Smooth muscle cell (in vitro differentiated cells): Measurements from ENCODE around the gene RIPOR2. TPM values are rescaled to one million over a fixed set of nuclear protein-coding genes. Genes with fewer than 3 reads are reported as not detected.

Source experiments
- DNase-seq: peaks from one replicate; lab custom pipeline; 2025; ENCODE audit not compliant: unreplicated experiment; lab: John Stamatoyannopoulos, UW
- H2AFZ ChIP-seq: fragments of 200-600 bp; sonication (generic); 2 replicates; pipeline ENCODE4 v1.6.0; 2016; ENCODE audit warnings: antibody characterized with exemption, low read depth, mild to moderate bottlenecking
- H3F3A ChIP-seq: fragments of 200-600 bp; sonication (generic); 2 replicates; pipeline ENCODE4 v1.6.0; 2017; ENCODE audit warnings: antibody characterized with exemption, low read depth
- H3K27ac ChIP-seq: fragments of 200-600 bp; sonication (generic); 2 replicates; pipeline ENCODE4 v1.5.1; 2016; ENCODE audit warnings: low read depth, mild to moderate bottlenecking
- H3K27me3 ChIP-seq: fragments of 200-600 bp; sonication (generic); 2 replicates; pipeline ENCODE4 v1.6.1; 2016; ENCODE audit warnings: low read depth, mild to moderate bottlenecking
- H3K36me3 ChIP-seq: fragments of 200-600 bp; sonication (generic); 2 replicates; pipeline ENCODE4 v1.5.1; 2016; ENCODE audit warnings: low read depth
- H3K4me1 ChIP-seq: fragments of 200-600 bp; sonication (generic); 2 replicates; pipeline ENCODE4 v1.5.1; 2016; ENCODE audit warnings: low read depth
- H3K4me2 ChIP-seq: fragments of 200-600 bp; sonication (generic); 2 replicates; pipeline ENCODE4 v1.6.0; 2016; ENCODE audit warnings: mild to moderate bottlenecking
- H3K4me3 ChIP-seq: fragments of 200-600 bp; sonication (generic); 2 replicates; pipeline ENCODE4 v1.5.1; 2016; ENCODE audit warnings: mild to moderate bottlenecking
- H3K79me2 ChIP-seq: fragments of 200-600 bp; sonication (generic); 2 replicates; pipeline ENCODE4 v1.6.0; 2016; ENCODE audit warnings: low read depth, mild to moderate bottlenecking
- H3K9ac ChIP-seq: fragments of 200-600 bp; sonication (generic); 2 replicates; pipeline ENCODE4 v1.6.0; 2016; ENCODE audit warnings: low read depth
- H3K9me3 ChIP-seq: fragments of 200-600 bp; sonication (generic); replicated peaks from 2 replicates; pipeline ENCODE4 v1.5.1; 2016; ENCODE audit warnings: low read depth
- H4K20me1 ChIP-seq: fragments of 200-600 bp; sonication (generic); 2 replicates; pipeline ENCODE4 v1.6.0; 2016; ENCODE audit warnings: low read depth
- CTCF ChIP-seq: fragments of 200-600 bp; sonication (generic); IDR thresholded peaks from 2 replicates; pipeline ENCODE4 v1.5.1; 2017; ENCODE audit warnings: borderline replicate concordance, mild to moderate bottlenecking, antibody characterized with exemption; ENCODE audit not compliant: insufficient read depth, poor library complexity, severe bottlenecking
- WGBS: methylation state at CpG from one replicate; pipeline ENCODE4 v1.1.7; 2016; ENCODE audit warnings: low lambda C conversion rate; 5-methylcytosine and 5-hydroxymethylcytosine counted together
- polyA plus RNA-seq: library from polyadenylated mRNA; unstranded; fragments of >200 nt; fragmentation: Nextera tagmentation; extraction: Ambion mirVana; gene quantifications from 2 replicates; pipeline ENCODE4 v1.2.1, GENCODE V29; 2016
- total RNA-seq: library from RNA; depleted of rRNA; stranded (reverse); fragments of >200 nt; gene quantifications from 2 replicates; pipeline ENCODE4 v1.2.3, GENCODE V29; 2014

RIPOR2 gene
- total and polyA plus RNA-seq, 2 experiments from 2014 or later: 2.3 to 5.6 TPM

DNA sequence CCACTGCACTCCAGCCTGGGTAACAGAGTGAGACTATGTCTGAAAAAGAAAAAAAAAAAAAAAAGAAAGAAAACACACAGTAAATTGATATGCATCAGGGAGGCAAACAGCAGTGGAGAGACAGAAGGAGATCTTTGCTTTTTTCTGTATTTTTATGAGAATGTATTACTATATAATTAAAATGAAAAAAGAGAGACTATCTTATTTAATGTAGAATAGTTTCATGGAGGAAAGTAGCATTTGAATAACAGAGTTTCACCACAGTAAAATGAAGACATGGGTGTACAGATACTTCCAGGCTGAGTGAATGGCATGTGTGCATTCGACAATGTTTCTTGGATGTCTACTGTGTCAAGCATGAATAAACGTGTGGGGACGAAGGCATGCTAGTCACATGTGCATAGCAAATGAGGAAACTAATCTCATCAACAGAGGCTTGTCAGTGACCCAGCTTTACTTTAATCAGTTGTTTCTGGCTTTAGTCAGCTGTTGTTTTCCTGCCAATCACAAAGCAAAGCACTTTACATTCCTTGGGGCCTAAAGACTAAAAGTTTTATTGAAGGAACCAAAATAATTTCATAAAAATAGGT lies 81.6 kb downstream of the RIPOR2 start:
- Histone ChIP-seq H3K9ac (no peak overlapping the region), H3K9me3 (no peaks in the 10 kb centered on the region), H3K4me1 (no peaks in the 10 kb centered on the region), H4K20me1 (no peaks in the 10 kb centered on the region), H3K27me3 (no peaks in the 10 kb centered on the region), H3K79me2 (no peaks in the 10 kb centered on the region), H2AFZ (no peak overlapping the region), H3K36me3 (no peaks in the 10 kb centered on the region), H3K4me3 (no peak overlapping the region), H3F3A (no peaks in the 10 kb centered on the region), H3K4me2 (no peak overlapping the region), H3K27ac (no peak overlapping the region)
- TF ChIP-seq CTCF: no peak
- 59% methylated on average over 3 of the region's 3 CpGs for WGBS
- no peak for DNase-seq

DNA sequence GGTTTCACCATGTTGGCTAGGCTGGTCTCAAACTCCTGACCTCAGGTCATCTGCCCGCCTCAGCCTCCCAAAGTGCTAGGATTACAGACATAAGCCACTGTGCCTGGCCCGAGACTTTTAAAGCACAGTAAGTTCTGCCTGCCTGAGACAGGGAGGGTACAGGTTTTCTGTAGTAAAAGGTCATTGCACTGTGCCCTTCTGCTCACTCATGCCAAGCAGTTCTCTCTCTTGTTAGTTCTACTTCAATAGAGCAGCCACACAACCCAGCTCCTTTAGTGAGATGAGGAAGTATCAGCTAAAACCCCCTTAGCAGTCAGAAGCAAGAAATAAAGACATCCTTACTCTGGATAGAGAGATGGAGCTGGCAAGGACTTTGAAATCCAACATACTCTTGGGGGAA lies 84.7 kb downstream of the RIPOR2 start:
- Histone ChIP-seq H3K9ac (no peak overlapping the region), H3K27me3 (no peaks in the 10 kb centered on the region), H3K27ac (no peak overlapping the region), H3K9me3 (no peaks in the 10 kb centered on the region), H2AFZ (no peak overlapping the region), H4K20me1 (no peaks in the 10 kb centered on the region), H3K4me1 (no peaks in the 10 kb centered on the region), H3K36me3 (no peaks in the 10 kb centered on the region), H3F3A (no peaks in the 10 kb centered on the region), H3K79me2 (no peaks in the 10 kb centered on the region), H3K4me2 (no peak overlapping the region), H3K4me3 (no peak overlapping the region)
- TF ChIP-seq CTCF: no peak
- no peak for DNase-seq
- WGBS: 92% methylated on average over 2 of the region's 2 CpGs

- Histone ChIP-seq H3K36me3 (no peaks in the 10 kb centered on the region), H3K4me2 (no peak overlapping the region), H3F3A (no peaks in the 10 kb centered on the region), H3K9me3 (no peaks in the 10 kb centered on the region), H3K4me1 (no peaks in the 10 kb centered on the region), H3K27ac (no peak overlapping the region), H3K4me3 (no peak overlapping the region), H3K27me3 (no peaks in the 10 kb centered on the region), H2AFZ (no peak overlapping the region), H4K20me1 (no peaks in the 10 kb centered on the region), H3K79me2 (no peaks in the 10 kb centered on the region), H3K9ac (no peak overlapping the region)
- no peak for DNase-seq
- TF ChIP-seq CTCF: no peak
- 87% methylated on average over 7 of the region's 7 CpGs for WGBS
Measured at GRCh38 chr6:24849713-24850112, 86.0 kb downstream of the RIPOR2 start.

GRCh38 chr6:24848461-24848860 lies 87.3 kb downstream of the RIPOR2 start:
- H3K4me3 ChIP-seq: no peak overlapping the region
- no peaks in the 10 kb centered on the region for H3F3A ChIP-seq
- no peak for TF ChIP-seq CTCF
- no peaks in the 10 kb centered on the region for H3K4me1 ChIP-seq
- no peak overlapping the region for H3K9ac ChIP-seq
- no peak overlapping the region for H3K27ac ChIP-seq
- H4K20me1 ChIP-seq: no peaks in the 10 kb centered on the region
- no peaks in the 10 kb centered on the region for H3K36me3 ChIP-seq
- H3K9me3 ChIP-seq: no peaks in the 10 kb centered on the region
- H3K4me2 ChIP-seq: no peak overlapping the region
- WGBS: 94% methylated on average over 4 of the region's 4 CpGs
- no peaks in the 10 kb centered on the region for H3K79me2 ChIP-seq
- no peaks in the 10 kb centered on the region for H3K27me3 ChIP-seq
- DNase-seq: no peak
- no peak overlapping the region for H2AFZ ChIP-seq
